ENCODE data around the gene TMEM63C. TPM values are rescaled to one million over a fixed set of nuclear protein-coding genes. Genes with fewer than 3 reads are reported as not detected.

TMEM63C gene
- total and polyA plus RNA-seq, 2 donors (not counting 3 experiments of a cell fraction or from before 2014, with no cell fraction given) = not detected

- H3K4me3 ChIP-seq (replicated peaks in 1 of 3; ENCODE audit: insufficient read depth in 1 of 3, low read depth in 1 of 3, low read length in 3 of 3) = no peak overlapping the region
- no peaks in the 10 kb centered on the region for H3K36me3 ChIP-seq (ENCODE audit: control insufficient read depth in 2 of 2, extremely low read depth in 1 of 2, insufficient read depth in 2 of 2, low read length in 2 of 2)
- H3K9me1 ChIP-seq (replicated peaks; ENCODE audit: control insufficient read depth, extremely low read depth, insufficient read depth, low read length) = no peaks in the 10 kb centered on the region
- H3K27ac ChIP-seq (ENCODE audit: insufficient read depth, low read depth, low read length) = no peak overlapping the region
- H3K27me3 ChIP-seq (ENCODE audit: control insufficient read depth in 2 of 2, insufficient read depth in 2 of 2, low read length in 2 of 2) = no peaks in the 10 kb centered on the region
- TF ChIP-seq POLR2AphosphoS5 (IDR thresholded peaks at IDR 0.05; ENCODE audit: insufficient read depth, low read depth, low read length) (no peak), EZH2 (IDR thresholded peaks at IDR 0.05; ENCODE audit: borderline replicate concordance, low read depth, low read length, severe bottlenecking) (no peak), MYC (IDR thresholded peaks at IDR 0.05; ENCODE audit: low read depth, low read length) (no peak), MAX (IDR thresholded peaks at IDR 0.05; ENCODE audit: insufficient read depth, insufficient read length) (no peak), CTCF (IDR thresholded peaks at IDR 0.05; ENCODE audit: extremely low read depth in 1 of 2, insufficient read depth in 1 of 2, low read depth in 1 of 2, low read length in 2 of 2) (no peak), POLR2A (IDR thresholded peaks at IDR 0.05; ENCODE audit: low read depth, low read length) (no peak)
- FAIRE-seq (no peak), DNase-seq (ENCODE audit: low read depth, low spot score) (no peak)
- no peaks in the 10 kb centered on the region for H4K20me1 ChIP-seq (replicated peaks; ENCODE audit: control insufficient read depth, extremely low read depth, insufficient read depth, low read length)
- H3K4me2 ChIP-seq (ENCODE audit: insufficient read depth, low read length) = no peak overlapping the region
- no peak overlapping the region for H2AFZ ChIP-seq (ENCODE audit: low read depth, low read length)
- CTCF ChIA-PET = no interaction called here
- H3K4me1 ChIP-seq (ENCODE audit: control insufficient read depth, extremely low read depth, insufficient read depth, low read length) = no peaks in the 10 kb centered on the region
- H3K79me2 ChIP-seq (ENCODE audit: control insufficient read depth, insufficient read depth, low read length) = no peaks in the 10 kb centered on the region
- no TSS peak for BruUV-seq (replicated peaks)
- H3K9me3 ChIP-seq (replicated peaks; ENCODE audit: control insufficient read depth, insufficient read depth, low read length) = no peaks in the 10 kb centered on the region
- POLR2A ChIA-PET = no interaction called here
- intact Hi-C loops (cut with micrococcal nuclease) (no loop called here), dilution Hi-C loops (cut with MboI; ENCODE audit: extremely low pct_ligation_motif_present, low sequenced_read_pairs) (no loop called here)
- H3K9ac ChIP-seq (replicated peaks; ENCODE audit: extremely low read depth, insufficient read depth, low read length) = no peak overlapping the region
Observed at GRCh38 chr14:77198561-77198960, 17.0 kb downstream of the TMEM63C start.

GRCh38 chr14:77199590-77199989 is 18.0 kb downstream of the TMEM63C start:
- CTCF ChIA-PET = no interaction called here
- intact Hi-C loops (cut with micrococcal nuclease) = no loop called here
- Histone ChIP-seq H3K27me3 (ENCODE audit: control insufficient read depth in 2 of 2, insufficient read depth in 2 of 2, low read length in 2 of 2) (no peaks in the 10 kb centered on the region), H3K9me1 (replicated peaks; ENCODE audit: control insufficient read depth, extremely low read depth, insufficient read depth, low read length) (no peaks in the 10 kb centered on the region), H4K20me1 (replicated peaks; ENCODE audit: control insufficient read depth, extremely low read depth, insufficient read depth, low read length) (no peaks in the 10 kb centered on the region), H3K4me3 (replicated peaks in 1 of 3; ENCODE audit: insufficient read depth in 1 of 3, low read depth in 1 of 3, low read length in 3 of 3) (no peak overlapping the region), H3K9ac (replicated peaks; ENCODE audit: extremely low read depth, insufficient read depth, low read length) (no peak overlapping the region), H3K27ac (ENCODE audit: insufficient read depth, low read depth, low read length) (no peak overlapping the region), H3K9me3 (replicated peaks; ENCODE audit: control insufficient read depth, insufficient read depth, low read length) (no peaks in the 10 kb centered on the region), H3K36me3 (ENCODE audit: control insufficient read depth in 2 of 2, extremely low read depth in 1 of 2, insufficient read depth in 2 of 2, low read length in 2 of 2) (no peaks in the 10 kb centered on the region), H3K4me2 (ENCODE audit: insufficient read depth, low read length) (no peak overlapping the region), H3K4me1 (ENCODE audit: control insufficient read depth, extremely low read depth, insufficient read depth, low read length) (no peaks in the 10 kb centered on the region), H2AFZ (ENCODE audit: low read depth, low read length) (no peak overlapping the region), H3K79me2 (ENCODE audit: control insufficient read depth, insufficient read depth, low read length) (no peaks in the 10 kb centered on the region)
- POLR2A ChIA-PET = no interaction called here
- no peak for TF ChIP-seq EZH2 (IDR thresholded peaks at IDR 0.05; ENCODE audit: borderline replicate concordance, low read depth, low read length, severe bottlenecking)
- no peak for TF ChIP-seq CTCF (IDR thresholded peaks at IDR 0.05; ENCODE audit: extremely low read depth in 1 of 2, insufficient read depth in 1 of 2, low read depth in 1 of 2, low read length in 2 of 2)
- TF ChIP-seq POLR2AphosphoS5 (IDR thresholded peaks at IDR 0.05; ENCODE audit: insufficient read depth, low read depth, low read length) = no peak
- TF ChIP-seq JUN (IDR thresholded peaks at IDR 0.05; ENCODE audit: borderline replicate concordance, insufficient read depth, insufficient read length, low read depth) = no peak
- no peak for TF ChIP-seq FOS (IDR thresholded peaks at IDR 0.05; ENCODE audit: borderline replicate concordance, insufficient read depth, low read length)
- TF ChIP-seq GATA2 (IDR thresholded peaks at IDR 0.05; ENCODE audit: insufficient read depth, insufficient read length, low read depth, low read length) = no peak
- TF ChIP-seq POLR2A (IDR thresholded peaks at IDR 0.05; ENCODE audit: low read depth, low read length) = no peak
- no peak for TF ChIP-seq MAX (IDR thresholded peaks at IDR 0.05; ENCODE audit: insufficient read depth, insufficient read length)
- TF ChIP-seq MYC (IDR thresholded peaks at IDR 0.05; ENCODE audit: low read depth, low read length) = no peak
- no TSS peak for BruUV-seq (replicated peaks)
- DNase-seq (ENCODE audit: low read depth, low spot score) (no peak), FAIRE-seq (no peak)
- dilution Hi-C loops (cut with MboI; ENCODE audit: extremely low pct_ligation_motif_present, low sequenced_read_pairs) = no loop called here
